ENCODE data around the gene MEF2A. TPM values are rescaled to one million over a fixed set of nuclear protein-coding genes. Genes with fewer than 3 reads are reported as not detected.

MEF2A gene
- total RNA-seq, 2 donors from 2014 or later, result 164 to 168 TPM

DNA sequence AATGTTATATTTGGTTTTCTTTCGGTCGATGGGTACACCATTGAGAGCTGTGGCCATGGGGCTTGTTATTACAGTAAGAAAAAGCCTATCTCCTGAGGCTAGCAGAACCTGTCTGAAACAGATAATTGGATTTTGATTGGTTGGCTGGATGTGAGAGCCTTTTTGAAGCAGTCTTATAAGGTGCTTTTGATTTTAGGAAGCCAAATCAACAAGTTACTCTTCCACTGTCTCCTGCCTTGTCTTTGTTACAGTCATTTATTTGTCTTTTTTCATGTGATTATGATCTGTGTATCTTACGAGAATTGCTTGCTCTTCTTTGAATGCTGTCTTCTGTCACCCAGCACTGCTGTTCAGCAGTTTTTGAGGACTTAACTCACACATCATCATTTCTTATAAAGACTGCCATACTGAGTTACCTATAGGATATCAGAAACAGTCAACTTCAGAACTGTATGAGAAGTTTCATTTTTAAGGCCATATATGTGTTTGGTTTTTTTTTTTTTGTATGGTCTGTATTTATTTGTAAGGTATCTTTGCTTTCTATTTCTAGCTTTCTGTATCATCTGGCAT is 51.1 kb downstream of the MEF2A start:
- no peaks in the 10 kb centered on the region for H3K9me3 ChIP-seq
- H3K27me3 ChIP-seq (replicated peaks; ENCODE audit: insufficient read depth), result no peaks in the 10 kb centered on the region
- H3K4me1 ChIP-seq (ENCODE audit: control insufficient read depth in 1 of 2, low read depth in 2 of 2), result peaks cover 68 to 82% of the 10 kb centered on the region in 2 donors
- H3K4me3 ChIP-seq, result no peak overlapping the region
- H3K27ac ChIP-seq, result no peak overlapping the region
- ATAC-seq (ENCODE audit: insufficient number of reproducible peaks, low FRiP score, low read depth), result no peak
- no peaks in the 10 kb centered on the region for H3K36me3 ChIP-seq
- TF ChIP-seq CTCF (IDR thresholded peaks at IDR 0.05), result no peak
- DNase-seq (ENCODE audit: low spot score), result no peak

DNA sequence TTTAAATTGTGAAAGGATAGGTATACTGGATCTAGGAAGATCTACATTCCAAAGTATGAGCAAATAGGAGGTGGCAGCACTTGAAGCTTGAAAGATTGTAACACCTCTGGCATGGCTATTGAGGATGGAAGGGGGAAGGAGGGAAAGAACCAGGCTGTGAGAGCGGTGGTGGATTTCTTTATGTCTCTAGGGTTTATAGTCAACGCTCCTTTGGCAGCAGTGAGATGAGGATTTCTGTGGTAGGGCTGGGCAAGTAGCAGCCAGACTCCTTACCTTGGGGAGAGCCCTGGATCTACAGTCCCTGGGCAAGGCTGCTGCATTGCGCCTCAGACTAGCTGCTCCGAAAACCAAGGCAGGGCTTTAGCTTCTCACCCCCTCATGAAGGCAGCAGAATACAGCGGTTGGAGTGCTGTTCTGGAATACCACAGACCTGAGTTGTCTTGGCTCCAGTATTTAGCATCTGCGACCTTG is 53.2 kb downstream of the MEF2A start:
- H3K9me3 ChIP-seq, result no peaks in the 10 kb centered on the region
- ATAC-seq (ENCODE audit: insufficient number of reproducible peaks, low FRiP score, low read depth) (no peak), DNase-seq (ENCODE audit: low spot score) (no peak)
- H3K36me3 ChIP-seq, result no peaks in the 10 kb centered on the region
- no peaks in the 10 kb centered on the region for H3K27me3 ChIP-seq (replicated peaks; ENCODE audit: insufficient read depth)
- H3K27ac ChIP-seq, result peak overlapping the region in 1 of 2 donors; percentile 25
- no peak for TF ChIP-seq CTCF (IDR thresholded peaks at IDR 0.05)
- no peak overlapping the region for H3K4me3 ChIP-seq
- H3K4me1 ChIP-seq (ENCODE audit: control insufficient read depth in 1 of 2, low read depth in 2 of 2), result peaks cover 57 to 69% of the 10 kb centered on the region in 2 donors

GRCh38 chr15:99619712-99620111 is 53.9 kb downstream of the MEF2A start:
- Histone ChIP-seq H3K27ac (no peak overlapping the region), H3K36me3 (no peaks in the 10 kb centered on the region), H3K27me3 (replicated peaks; ENCODE audit: insufficient read depth) (no peaks in the 10 kb centered on the region), H3K9me3 (no peaks in the 10 kb centered on the region), H3K4me3 (no peak overlapping the region), H3K4me1 (ENCODE audit: control insufficient read depth in 1 of 2, low read depth in 2 of 2) (peaks cover 50 to 62% of the 10 kb centered on the region in 2 donors)
- no peak for TF ChIP-seq CTCF (IDR thresholded peaks at IDR 0.05)
- DNase-seq (ENCODE audit: low spot score), result no peak
- no peak for ATAC-seq (ENCODE audit: insufficient number of reproducible peaks, low FRiP score, low read depth)

- H3K27ac ChIP-seq, result no peak overlapping the region
- no peak for TF ChIP-seq CTCF (IDR thresholded peaks at IDR 0.05)
Measured at GRCh38 chr15:99620178-99620577, 54.4 kb downstream of the MEF2A start.

DNA sequence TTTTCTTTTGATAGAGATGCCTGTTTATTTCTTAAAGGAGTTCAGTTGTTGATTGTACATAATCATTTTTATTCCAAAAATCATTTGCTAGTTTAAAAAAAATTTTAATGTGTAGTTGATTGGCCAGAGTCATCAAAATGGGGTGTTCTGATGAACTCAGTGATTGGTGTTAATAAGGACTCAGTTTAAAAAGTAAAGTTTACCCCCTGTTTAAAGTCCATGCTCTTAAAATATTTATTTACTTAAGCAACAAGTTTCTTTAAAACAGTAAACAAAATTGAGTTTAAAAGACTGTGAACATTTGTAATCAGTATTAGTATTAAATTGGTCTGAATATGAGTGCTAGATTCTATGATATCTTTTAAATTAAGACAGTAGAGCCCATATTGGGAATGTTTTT is 56.0 kb downstream of the MEF2A start:
- Histone ChIP-seq H3K9me3 (no peaks in the 10 kb centered on the region), H3K27ac (no peak overlapping the region), H3K27me3 (replicated peaks; ENCODE audit: insufficient read depth) (no peaks in the 10 kb centered on the region), H3K4me3 (no peak overlapping the region), H3K4me1 (ENCODE audit: control insufficient read depth in 1 of 2, low read depth in 2 of 2) (peaks cover 37 to 51% of the 10 kb centered on the region in 2 donors), H3K36me3 (no peaks in the 10 kb centered on the region)
- DNase-seq (ENCODE audit: low spot score) (no peak), ATAC-seq (ENCODE audit: insufficient number of reproducible peaks, low FRiP score, low read depth) (no peak)
- TF ChIP-seq CTCF (IDR thresholded peaks at IDR 0.05), result no peak

More at GRCh38 chr15:99620178-99620577, 54.4 kb downstream of the MEF2A start:
- ATAC-seq (ENCODE audit: insufficient number of reproducible peaks, low FRiP score, low read depth), result no peak
- Histone ChIP-seq H3K4me3 (no peak overlapping the region), H3K36me3 (no peaks in the 10 kb centered on the region), H3K27me3 (replicated peaks; ENCODE audit: insufficient read depth) (no peaks in the 10 kb centered on the region), H3K9me3 (no peaks in the 10 kb centered on the region), H3K4me1 (ENCODE audit: control insufficient read depth in 1 of 2, low read depth in 2 of 2) (peaks cover 46 to 58% of the 10 kb centered on the region in 2 donors)
- DNase-seq (ENCODE audit: low spot score), result no peak
